GM12878 (cell line): ENCODE measurements around the gene WWOX. TPM values are rescaled to one million over a fixed set of nuclear protein-coding genes. Genes with fewer than 3 reads are reported as not detected.

ENCODE experiments used
- ATAC-seq: fragments of 200-7000 bp; cut with Tn5 transposase; 3 replicates; pipeline ENCODE4 v1.9.1; 2020; ENCODE audit warnings: mild to moderate bottlenecking, moderate library complexity
- BruUV-seq: library from RNA; stranded (reverse); fragments of 400-500 nt; replicated peaks from 2 replicates; lab custom pipeline; 2021; lab: Mats Ljungman, UMichigan
- CTCF ChIA-PET: fragments of 300-600 bp; sonication (Branson Sonifier 250); formaldehyde crosslinking; extraction: SDS; loops from one replicate; lab custom pipeline; 2021; ENCODE audit warnings: inconsistent platforms; lab: Yijun Ruan, JAX
- POLR2A ChIA-PET: fragments of 350-600 bp; formaldehyde crosslinking; extraction: SDS; loops from one replicate; lab custom pipeline; 2021; ENCODE audit warnings: inconsistent platforms; lab: Charles Lee
- RAD21 ChIA-PET: fragments of 300-600 bp; sonication (Branson Sonifier 250); formaldehyde crosslinking; loops from one replicate; lab custom pipeline; 2023; ENCODE audit warnings: antibody characterized with exemption; ENCODE audit not compliant: unreplicated experiment; lab: Charles Lee
- SMC1A ChIA-PET: fragments of 300-600 bp; sonication (Branson Sonifier 250); formaldehyde crosslinking; loops from one replicate; lab custom pipeline; 2023; ENCODE audit not compliant: unreplicated experiment, uncharacterized antibody; lab: Charles Lee
- DNase-seq: peaks from one replicate; pipeline ENCODE4 v3.0.0-alpha.2; 2011; ENCODE audit warnings: low read depth, low spot score
- FAIRE-seq: peaks from 3 replicates; lab custom pipeline; 2011; peaks lifted over from hg19 to GRCh38; lab: Jason Lieb, UNC
- H2AFZ ChIP-seq: 2 replicates; pipeline ENCODE4 v1.6.0; 2011; ENCODE audit warnings: low read depth, low read length, control low read depth; ENCODE audit not compliant: control insufficient read depth
- H3K27ac ChIP-seq: 2 replicates; pipeline ENCODE4 v1.5.1; 2011; ENCODE audit warnings: control low read depth; ENCODE audit not compliant: control insufficient read depth, insufficient read depth
- H3K27me3 ChIP-seq, 2 experiments: replicated peaks in 1 of 2; 2 replicates each; pipeline versions ENCODE4 v1.6.0 to v1.6.1; 2011; ENCODE audit warnings: low read length in 1 of 2; ENCODE audit not compliant: control insufficient read depth in 2 of 2, insufficient read depth in 2 of 2
- H3K36me3 ChIP-seq, 2 experiments: 2 replicates each; pipeline ENCODE4 v1.5.1; 2011; ENCODE audit warnings: low read length in 1 of 2; ENCODE audit not compliant: control insufficient read depth in 2 of 2, insufficient read depth in 2 of 2
- H3K4me1 ChIP-seq: 2 replicates; pipeline ENCODE4 v1.6.1; 2011; ENCODE audit warnings: mild to moderate bottlenecking, low read length, moderate library complexity, mixed read lengths; ENCODE audit not compliant: control insufficient read depth, insufficient read depth
- H3K4me2 ChIP-seq: 2 replicates; pipeline ENCODE4 v1.6.0; 2011; ENCODE audit warnings: control low read depth; ENCODE audit not compliant: control insufficient read depth, insufficient read depth
- H3K4me3 ChIP-seq: fragments of 200-600 bp; sonication (generic); 2 replicates; pipeline ENCODE4 v1.5.1; 2016
- H3K79me2 ChIP-seq: 2 replicates; pipeline ENCODE4 v1.6.0; 2011; ENCODE audit warnings: low read length; ENCODE audit not compliant: control insufficient read depth, insufficient read depth
- H3K9ac ChIP-seq: 2 replicates; pipeline ENCODE4 v1.8.0; 2011; ENCODE audit warnings: low read length, control low read depth, mixed read lengths; ENCODE audit not compliant: control insufficient read depth, insufficient read depth
- H3K9me3 ChIP-seq: replicated peaks from 3 replicates; pipeline ENCODE4 v1.5.1; 2011; ENCODE audit warnings: mild to moderate bottlenecking, low read length; ENCODE audit not compliant: control insufficient read depth, insufficient read depth
- H4K20me1 ChIP-seq: 2 replicates; pipeline ENCODE4 v1.6.0; 2011; ENCODE audit not compliant: control insufficient read depth, insufficient read depth
- BCL11A ChIP-seq: IDR thresholded peaks from 2 replicates; pipeline ENCODE4 v1.6.1; 2011; ENCODE audit warnings: low read depth, low read length
- ESRRA ChIP-seq: IDR thresholded peaks from 2 replicates; pipeline ENCODE4 v1.6.1; 2012; ENCODE audit warnings: mild to moderate bottlenecking, low read length, improper control_type of control experiment
- GATAD2B ChIP-seq: fragments of 450-650 bp; conservative IDR thresholded peaks from 2 replicates; pipeline ENCODE4 v1.6.1; 2017; ENCODE audit warnings: low read depth, mild to moderate bottlenecking, moderate library complexity
- MEF2B ChIP-seq: fragments of 450-650 bp; IDR thresholded peaks from 2 replicates; pipeline ENCODE4 v1.6.1; 2018; ENCODE audit warnings: mild to moderate bottlenecking, moderate library complexity; ENCODE audit not compliant: partially characterized antibody, poor library complexity, severe bottlenecking
- NR2F1 ChIP-seq: fragments of 450-650 bp; conservative IDR thresholded peaks from 2 replicates; pipeline ENCODE4 v1.6.1; 2017; ENCODE audit warnings: mild to moderate bottlenecking
- RAD21 ChIP-seq: IDR thresholded peaks from 2 replicates; pipeline ENCODE4 v1.6.1; 2011; ENCODE audit warnings: mild to moderate bottlenecking, low read depth, low read length, moderate library complexity; ENCODE audit not compliant: insufficient read depth
- SP1 ChIP-seq: IDR thresholded peaks from one replicate; pipeline ENCODE4 v1.6.1; 2011; ENCODE audit warnings: low read depth, low read length
- STAT3 ChIP-seq: IDR thresholded peaks from 2 replicates; pipeline ENCODE4 v1.6.1; 2011; ENCODE audit warnings: low read depth, low read length, improper control_type of control experiment
- TAF1 ChIP-seq: IDR thresholded peaks from 2 replicates; pipeline ENCODE4 v1.6.1; 2011; ENCODE audit warnings: mild to moderate bottlenecking, low read depth, low read length, borderline replicate concordance
- WGBS: methylation state at CpG from one replicate; pipeline ENCODE4 v1.1.6; 2016; ENCODE audit warnings: low lambda C conversion rate; ENCODE audit not compliant: insufficient replicate concordance, insufficient coverage; ENCODE audit errors: missing lambda C conversion rate; 5-methylcytosine and 5-hydroxymethylcytosine counted together
- in situ Hi-C: fragments of 300-500 bp; cut with MboI; formaldehyde crosslinking; loops from 9 replicates; pipeline ENCODE4 v1.14.3; 2018; ENCODE audit warnings: mixed read lengths
- intact Hi-C: fragments of 100-400 bp; cut with micrococcal nuclease; formaldehyde crosslinking; loops from one replicate; pipeline ENCODE4 v1.14.2; 2022; ENCODE audit not compliant: unreplicated experiment
- polyA plus RNA-seq, 11 experiments: library from polyadenylated mRNA; depleted of rRNA in 4 of 11; unstranded in 6 of 11; stranded (reverse) in 5 of 11; fragments of >200 nt; fragmentation: Nextera tagmentation in 4 of 11; fragmentation: Illumina TruSeq in 1 of 11; extraction: Ambion mirVana in 4 of 11; extraction: Trizol in 1 of 11; gene quantifications; 1 replicate in 1 of 11; 2 replicates in 10 of 11; pipeline versions ENCODE4 v1.2.1 to v1.2.3, GENCODE V29; 2011 to 2016; ENCODE audit warnings: inconsistent platforms in 2 of 11, missing spikeins in 2 of 11, low read depth in 1 of 11
- total RNA-seq, 4 experiments: library from RNA; depleted of rRNA in 3 of 4; stranded (reverse); fragments of >200 nt in 3 of 4; fragmentation: Illumina TruSeq in 1 of 4; extraction: Trizol in 1 of 4; gene quantifications; 2 replicates each; pipeline versions ENCODE4 v1.2.1 to v1.2.3, GENCODE V29; 2013 to 2021
- TF ChIP-seq, protein P1 (sequence below): fragments of 450-650 bp; IDR thresholded peaks from 2 replicates; pipeline ENCODE4 v1.6.1; 2014; ENCODE audit warnings: mild to moderate bottlenecking
- TF ChIP-seq, protein P2 (sequence below): IDR thresholded peaks from 2 replicates; pipeline ENCODE4 v1.6.1; 2011; ENCODE audit warnings: low read depth, mild to moderate bottlenecking, low read length, moderate library complexity, borderline replicate concordance; ENCODE audit errors: extremely low read depth
- TF ChIP-seq, protein P3 (sequence below): IDR thresholded peaks from 2 replicates; pipeline ENCODE4 v1.6.1; 2012; ENCODE audit warnings: low read length, inconsistent platforms

Gene WWOX
- total and polyA plus RNA-seq, 10 of the 15 experiments (the other 5 are each of a cell fraction or from before 2014, with no cell fraction given) = 2.8 to 24.4 (median 17.8) TPM

DNA sequence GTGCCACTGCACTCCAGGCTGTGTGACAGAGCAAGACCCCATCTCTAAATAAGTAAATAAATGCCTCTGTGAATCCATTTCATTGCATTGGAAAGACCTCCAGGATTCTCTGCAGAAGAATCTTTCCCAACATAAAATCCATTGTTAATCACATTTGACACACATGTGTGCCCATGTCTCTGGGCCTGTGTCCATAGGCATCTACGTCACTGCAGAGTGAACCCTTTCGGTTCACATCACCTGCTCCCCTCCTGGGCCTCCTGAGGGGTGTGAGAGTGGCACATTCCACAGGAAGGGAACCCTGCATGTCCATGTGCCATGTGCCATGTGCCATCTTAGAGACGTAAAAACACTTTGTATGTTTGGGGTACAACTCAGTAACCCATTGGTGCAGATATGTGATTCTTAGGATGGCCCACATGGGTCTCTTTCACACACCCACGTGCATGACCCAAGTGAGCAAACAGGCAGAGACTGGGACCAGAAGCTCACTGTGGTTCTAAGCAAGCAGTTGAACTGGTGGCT lies 1073.6 kb downstream of the WWOX start (continued):
- no peak for TF ChIP-seq RAD21
- TF ChIP-seq, protein P1, sequence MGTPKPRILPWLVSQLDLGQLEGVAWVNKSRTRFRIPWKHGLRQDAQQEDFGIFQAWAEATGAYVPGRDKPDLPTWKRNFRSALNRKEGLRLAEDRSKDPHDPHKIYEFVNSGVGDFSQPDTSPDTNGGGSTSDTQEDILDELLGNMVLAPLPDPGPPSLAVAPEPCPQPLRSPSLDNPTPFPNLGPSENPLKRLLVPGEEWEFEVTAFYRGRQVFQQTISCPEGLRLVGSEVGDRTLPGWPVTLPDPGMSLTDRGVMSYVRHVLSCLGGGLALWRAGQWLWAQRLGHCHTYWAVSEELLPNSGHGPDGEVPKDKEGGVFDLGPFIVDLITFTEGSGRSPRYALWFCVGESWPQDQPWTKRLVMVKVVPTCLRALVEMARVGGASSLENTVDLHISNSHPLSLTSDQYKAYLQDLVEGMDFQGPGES = no peak
- no peak for TF ChIP-seq STAT3
- no peak for TF ChIP-seq ESRRA
- no peak for TF ChIP-seq MEF2B
- TF ChIP-seq NR2F1 = no peak
- no peak for TF ChIP-seq TAF1
- no peak for TF ChIP-seq BCL11A
- no peak for TF ChIP-seq SP1

DNA sequence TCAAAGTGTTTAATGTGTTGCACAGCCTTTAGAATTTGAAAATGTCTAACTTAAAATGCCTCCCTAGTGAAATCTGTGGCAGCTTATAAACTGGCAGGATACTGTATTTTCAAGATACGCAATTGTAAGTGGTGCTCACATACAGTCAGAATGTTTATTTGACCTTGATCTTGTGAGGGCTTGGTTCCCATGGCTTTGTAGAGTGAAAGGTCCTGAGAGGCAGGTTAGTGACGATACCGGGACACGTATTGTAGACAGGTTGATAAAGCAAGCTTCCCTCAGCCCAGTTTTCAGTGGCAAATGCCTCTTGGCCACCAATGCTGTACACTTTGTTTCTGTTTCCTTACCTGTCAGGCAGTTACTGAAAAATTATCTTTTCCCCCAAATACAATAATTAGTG lies 1074.5 kb downstream of the WWOX start:
- FAIRE-seq (no peak), ATAC-seq (no peak), DNase-seq (no peak)
- 60% methylated on average over 4 of the region's 4 CpGs for WGBS
- Histone ChIP-seq H3K27ac (no peak overlapping the region), H3K4me3 (no peak overlapping the region), H4K20me1 (no peaks in the 10 kb centered on the region), H2AFZ (no peak overlapping the region), H3K4me2 (no peak overlapping the region), H3K9ac (no peak overlapping the region), H3K36me3 (no peaks in the 10 kb centered on the region), H3K79me2 (no peaks in the 10 kb centered on the region), H3K27me3 (no peaks in the 10 kb centered on the region; a peak in 1 of 4 replicates), H3K9me3 (no peaks in the 10 kb centered on the region; the same call in 2 of the 3 replicates), H3K4me1 (no peaks in the 10 kb centered on the region)
- ChIA-PET SMC1A (interaction anchor here (0.8 to 2.7 kb wide), 2 partner anchors 10 to 13 kb away, joined by 3 to 13 read pairs; no protein-coding TSS in a partner anchor), RAD21 (interaction anchor here (1.5 kb wide), 1 partner anchor 10 kb away, joined by 7 read pairs; no protein-coding TSS in a partner anchor), POLR2A (no interaction called here), CTCF (no interaction called here)
- in situ Hi-C loops (no loop called here), intact Hi-C loops (no loop called here)
- BruUV-seq = no TSS peak
- TF ChIP-seq GATAD2B = no peak
- TF ChIP-seq, protein P2, sequence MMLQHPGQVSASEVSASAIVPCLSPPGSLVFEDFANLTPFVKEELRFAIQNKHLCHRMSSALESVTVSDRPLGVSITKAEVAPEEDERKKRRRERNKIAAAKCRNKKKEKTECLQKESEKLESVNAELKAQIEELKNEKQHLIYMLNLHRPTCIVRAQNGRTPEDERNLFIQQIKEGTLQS = no peak
- TF ChIP-seq, protein P3, sequence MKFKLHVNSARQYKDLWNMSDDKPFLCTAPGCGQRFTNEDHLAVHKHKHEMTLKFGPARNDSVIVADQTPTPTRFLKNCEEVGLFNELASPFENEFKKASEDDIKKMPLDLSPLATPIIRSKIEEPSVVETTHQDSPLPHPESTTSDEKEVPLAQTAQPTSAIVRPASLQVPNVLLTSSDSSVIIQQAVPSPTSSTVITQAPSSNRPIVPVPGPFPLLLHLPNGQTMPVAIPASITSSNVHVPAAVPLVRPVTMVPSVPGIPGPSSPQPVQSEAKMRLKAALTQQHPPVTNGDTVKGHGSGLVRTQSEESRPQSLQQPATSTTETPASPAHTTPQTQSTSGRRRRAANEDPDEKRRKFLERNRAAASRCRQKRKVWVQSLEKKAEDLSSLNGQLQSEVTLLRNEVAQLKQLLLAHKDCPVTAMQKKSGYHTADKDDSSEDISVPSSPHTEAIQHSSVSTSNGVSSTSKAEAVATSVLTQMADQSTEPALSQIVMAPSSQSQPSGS = no peak
